ENCODE results near the gene RAB27B. TPM values are rescaled to one million over a fixed set of nuclear protein-coding genes. Genes with fewer than 3 reads are reported as not detected.

Gene RAB27B
- total RNA-seq, 1 experiment from 2014 or later, result 0.87 TPM

- TF ChIP-seq, protein P1, sequence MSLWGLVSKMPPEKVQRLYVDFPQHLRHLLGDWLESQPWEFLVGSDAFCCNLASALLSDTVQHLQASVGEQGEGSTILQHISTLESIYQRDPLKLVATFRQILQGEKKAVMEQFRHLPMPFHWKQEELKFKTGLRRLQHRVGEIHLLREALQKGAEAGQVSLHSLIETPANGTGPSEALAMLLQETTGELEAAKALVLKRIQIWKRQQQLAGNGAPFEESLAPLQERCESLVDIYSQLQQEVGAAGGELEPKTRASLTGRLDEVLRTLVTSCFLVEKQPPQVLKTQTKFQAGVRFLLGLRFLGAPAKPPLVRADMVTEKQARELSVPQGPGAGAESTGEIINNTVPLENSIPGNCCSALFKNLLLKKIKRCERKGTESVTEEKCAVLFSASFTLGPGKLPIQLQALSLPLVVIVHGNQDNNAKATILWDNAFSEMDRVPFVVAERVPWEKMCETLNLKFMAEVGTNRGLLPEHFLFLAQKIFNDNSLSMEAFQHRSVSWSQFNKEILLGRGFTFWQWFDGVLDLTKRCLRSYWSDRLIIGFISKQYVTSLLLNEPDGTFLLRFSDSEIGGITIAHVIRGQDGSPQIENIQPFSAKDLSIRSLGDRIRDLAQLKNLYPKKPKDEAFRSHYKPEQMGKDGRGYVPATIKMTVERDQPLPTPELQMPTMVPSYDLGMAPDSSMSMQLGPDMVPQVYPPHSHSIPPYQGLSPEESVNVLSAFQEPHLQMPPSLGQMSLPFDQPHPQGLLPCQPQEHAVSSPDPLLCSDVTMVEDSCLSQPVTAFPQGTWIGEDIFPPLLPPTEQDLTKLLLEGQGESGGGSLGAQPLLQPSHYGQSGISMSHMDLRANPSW (CRISPR knock-in tag; conservative IDR thresholded peaks at IDR 0.05; ENCODE audit: low read depth), result no peak
- TF ChIP-seq NFE2L1 (CRISPR knock-in tag; IDR thresholded peaks at IDR 0.05), result no peak
- TF ChIP-seq CDX4 (CRISPR knock-in tag; IDR thresholded peaks at IDR 0.05; ENCODE audit: borderline replicate concordance), result no peak
- no peak for TF ChIP-seq AFF4 (CRISPR knock-in tag; IDR thresholded peaks at IDR 0.05; ENCODE audit: borderline replicate concordance)
- TF ChIP-seq CBFB (CRISPR knock-in tag; IDR thresholded peaks at IDR 0.05; ENCODE audit: low read depth), result no peak
- TF ChIP-seq ZNF121 (CRISPR knock-in tag; IDR thresholded peaks at IDR 0.05), result no peak
- no peak for TF ChIP-seq TCF7 (CRISPR knock-in tag; IDR thresholded peaks at IDR 0.05; ENCODE audit: low read depth)
- TF ChIP-seq RELA (CRISPR knock-in tag; IDR thresholded peaks at IDR 0.05; ENCODE audit: borderline replicate concordance), result no peak
These were observed 1.6 kb downstream of the RAB27B start (continued) for GRCh38 chr18:54829856-54830255.

- Mint-ChIP-seq H3K4me1 (peaks cover 16% of the 10 kb centered on the region), H3K27ac (no peak overlapping the region), H3K36me3 (no peaks in the 10 kb centered on the region), H3K9me3 (peaks cover 8% of the 10 kb centered on the region), H3K27me3 (ENCODE audit: low read depth) (peaks cover 9% of the 10 kb centered on the region), H3K4me3 (no peak overlapping the region)
- CTCF ChIA-PET, result no interaction called here
- no peak for TF ChIP-seq TEAD4 (CRISPR knock-in tag; IDR thresholded peaks at IDR 0.05)
- TF ChIP-seq SP1 (CRISPR knock-in tag; conservative IDR thresholded peaks at IDR 0.05), result no peak
- TF ChIP-seq, protein P1 (CRISPR knock-in tag; conservative IDR thresholded peaks at IDR 0.05; ENCODE audit: low read depth), result no peak
- TF ChIP-seq ZNF396 (CRISPR knock-in tag; IDR thresholded peaks at IDR 0.05; ENCODE audit: borderline replicate concordance), result no peak
- TF ChIP-seq GTF2I (CRISPR knock-in tag; conservative IDR thresholded peaks at IDR 0.05), result no peak
- no peak for TF ChIP-seq ZBTB43 (CRISPR knock-in tag; IDR thresholded peaks at IDR 0.05)
- POLR2A ChIA-PET, result no interaction called here
- ATAC-seq, result no peak
- DNase-seq (ENCODE audit: low spot score), result no peak
These were observed 2.0 kb downstream of the RAB27B start for GRCh38 chr18:54830260-54830659.

Data from WTC11 (cell line).